ENCODE data around the gene MAP1LC3B. TPM values are rescaled to one million over a fixed set of nuclear protein-coding genes. Genes with fewer than 3 reads are reported as not detected.

The MAP1LC3B gene
- 75.6 to 88.3 TPM (median 87.4 TPM) in 5 replicates for total RNA-seq (2022; extraction: Qiagen RNA extraction; ENCODE audit: low read depth)

DNA sequence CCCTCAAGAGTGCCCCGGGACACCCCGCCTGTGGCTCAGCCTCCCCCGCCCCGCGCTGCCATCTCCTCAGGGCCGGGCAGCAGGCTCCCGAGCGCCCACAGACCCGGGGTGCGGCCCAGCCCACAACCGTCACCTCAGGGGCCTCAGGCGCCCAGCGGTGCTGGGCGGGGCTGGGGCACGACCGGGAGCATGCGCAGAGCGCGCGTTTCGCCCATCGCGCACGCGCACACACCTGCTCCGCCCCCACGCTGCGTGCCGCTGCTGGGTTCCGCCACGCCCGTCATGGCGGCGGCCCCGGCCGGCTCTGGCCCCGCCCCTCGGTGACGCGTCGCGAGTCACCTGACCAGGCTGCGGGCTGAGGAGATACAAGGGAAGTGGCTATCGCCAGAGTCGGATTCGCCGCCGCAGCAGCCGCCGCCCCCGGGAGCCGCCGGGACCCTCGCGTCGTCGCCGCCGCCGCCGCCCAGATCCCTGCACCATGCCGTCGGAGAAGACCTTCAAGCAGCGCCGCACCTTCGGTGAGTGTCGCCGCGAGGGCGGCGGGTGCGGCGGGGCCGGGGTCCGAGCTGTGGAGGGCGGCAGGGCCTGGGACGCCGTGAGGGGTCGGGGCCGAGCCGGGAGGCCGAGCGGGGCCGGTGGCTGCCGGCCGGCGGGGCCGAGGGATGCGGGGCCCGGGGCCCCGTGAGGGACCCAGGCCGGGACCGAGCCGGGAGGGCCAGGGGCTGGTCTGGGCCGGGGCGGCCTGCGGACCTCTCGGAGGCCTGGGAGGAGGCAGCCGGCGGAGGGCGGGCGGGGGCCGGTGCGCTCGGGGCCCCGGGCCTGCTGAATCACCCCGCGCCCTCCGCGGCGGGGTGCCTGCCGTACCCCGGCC, at the start of gene MAP1LC3B:
Gene MAP1LC3B (plus strand): TSS at position 387 of the 871 bp plus-strand sequence. CDS start 92 bp downstream, at position 479.

DNA sequence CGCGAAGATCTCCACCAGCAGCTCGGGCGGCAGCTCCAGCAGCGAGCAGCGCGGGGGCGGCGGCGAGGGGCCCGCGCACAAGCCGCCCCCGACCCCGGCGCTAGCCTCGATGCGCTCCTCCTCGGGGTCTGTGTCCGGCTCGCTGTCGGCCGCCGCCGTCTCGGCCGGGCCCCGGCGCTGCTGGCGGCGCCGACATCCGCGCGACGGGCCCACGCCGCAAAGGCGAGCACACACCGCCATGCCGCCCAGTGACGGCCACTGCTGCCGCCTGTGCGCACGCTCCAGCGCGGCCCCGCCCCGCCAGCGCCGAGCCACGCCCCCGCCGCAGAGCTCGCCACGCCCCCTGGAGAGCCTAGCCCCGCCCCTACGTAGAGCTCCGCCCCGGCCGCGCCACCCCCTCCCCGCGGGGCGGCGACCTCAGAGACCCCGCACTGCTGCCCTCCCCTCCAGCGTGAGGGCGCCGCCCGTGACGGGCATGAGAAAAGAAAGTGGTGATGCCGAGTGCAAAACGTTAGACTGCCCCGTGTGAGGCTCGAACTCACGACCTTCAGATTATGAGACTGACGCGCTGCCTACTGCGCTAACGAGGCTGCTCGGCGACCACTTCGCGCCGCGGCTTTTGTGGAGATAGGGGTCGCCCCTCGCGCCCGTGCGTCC, 8.5 kb upstream of the MAP1LC3B start, which contains the start of gene FBXO31:
Gene FBXO31 (minus strand): TSS at position 272 of the 657 bp plus-strand sequence. CDS start 32 bp downstream, at position 240.

Other genes starting within 250 kb of the MAP1LC3B start
- 3.8 to 7.4 TPM (median 6.6 TPM) in 5 replicates for gene C16orf95, start 74.9 kb upstream of the MAP1LC3B start, total RNA-seq (2022; extraction: Qiagen RNA extraction; ENCODE audit: low read depth)
- 20.1 to 23.7 TPM (median 21.6 TPM) in 5 replicates for gene FBXO31, start 8.6 kb upstream of the MAP1LC3B start, total RNA-seq (2022; extraction: Qiagen RNA extraction; ENCODE audit: low read depth)
- gene ZCCHC14, start 100.7 kb downstream of the MAP1LC3B start, total RNA-seq (2022; extraction: Qiagen RNA extraction; ENCODE audit: low read depth) = 8.4 to 11.6 TPM (median 10.4 TPM) in 5 replicates
- gene JPH3, start 210.2 kb downstream of the MAP1LC3B start, total RNA-seq (2022; extraction: Qiagen RNA extraction; ENCODE audit: low read depth) = 1.6 to 2.2 TPM (median 2.1 TPM) in 5 replicates

Data from A549 treated with DMSO at 1 μM for 4 hours (cell line).